Heart left ventricle (tissue), 16 donors: ENCODE results near the gene SIKE1. TPM values are rescaled to one million over a fixed set of nuclear protein-coding genes. Genes with fewer than 3 reads are reported as not detected.

Source experiments
- ATAC-seq, 4 donors: fragments of 200-7000 bp; cut with Tn5 transposase; one replicate each; pipeline ENCODE4 v1.9.1; 2020 to 2022; ENCODE audit warnings: moderate library complexity in 4 of 4, mild to moderate bottlenecking in 3 of 4, moderate number of reproducible peaks in 1 of 4
- DNase-seq, 5 donors: peaks; one replicate each; pipeline ENCODE4 v3.0.0-alpha.2; 2020
- H3K27ac ChIP-seq, 12 donors: fragments of 200-600 bp; sonication (generic) in 4 of 12; one replicate each; pipeline versions ENCODE4 v1.5.0 to v1.8.0; 2016 to 2022; ENCODE audit warnings: mild to moderate bottlenecking in 2 of 12
- H3K27me3 ChIP-seq, 9 donors: fragments of 200-600 bp; sonication (generic) in 2 of 9; one replicate each; pipeline versions ENCODE4 v1.5.1 to v1.8.0; 2016 to 2022; ENCODE audit warnings: mild to moderate bottlenecking in 3 of 9
- H3K36me3 ChIP-seq, 9 donors: fragments of 200-600 bp; sonication (generic) in 2 of 9; one replicate each; pipeline versions ENCODE4 v1.5.0 to v1.8.0; 2018 to 2022; ENCODE audit warnings: mild to moderate bottlenecking in 2 of 9
- H3K4me1 ChIP-seq, 12 donors: fragments of 200-600 bp; sonication (generic) in 4 of 12; one replicate each; pipeline versions ENCODE4 v1.5.0 to v1.8.0; 2016 to 2022; ENCODE audit warnings: mild to moderate bottlenecking in 3 of 12
- H3K4me3 ChIP-seq, 12 donors: fragments of 200-600 bp; sonication (generic) in 4 of 12; one replicate each; pipeline versions ENCODE4 v1.5.0 to v1.8.0; 2017 to 2022; ENCODE audit warnings: mild to moderate bottlenecking in 9 of 12, moderate library complexity in 4 of 12
- H3K9me3 ChIP-seq, 12 donors: fragments of 200-600 bp; sonication (generic) in 4 of 12; one replicate each; pipeline versions ENCODE4 v1.5.0 to v1.8.0; 2016 to 2022; ENCODE audit warnings: mild to moderate bottlenecking in 1 of 12
- CTCF ChIP-seq, 12 donors: fragments of 200-600 bp; sonication (generic) in 4 of 12; IDR thresholded peaks; one replicate each; pipeline versions ENCODE4 v1.5.0 to v1.8.0; 2018 to 2022; ENCODE audit warnings: antibody characterized with exemption in 12 of 12, mild to moderate bottlenecking in 5 of 12
- POLR2A ChIP-seq, 2 donors: fragments of 450-650 bp; IDR thresholded peaks; one replicate each; pipeline ENCODE4 v1.6.1; 2017; ENCODE audit warnings: antibody characterized with exemption in 2 of 2, mild to moderate bottlenecking in 2 of 2, moderate library complexity in 2 of 2
- WGBS, 4 donors: extraction: QIAGEN DNeasy Blood & Tissue Kit in 2 of 4; methylation state at CpG; one replicate each; pipeline versions ENCODE4 v1.1.5 to v1.1.7; 2013 to 2018; 5-methylcytosine and 5-hydroxymethylcytosine counted together
- intact Hi-C, 10 donors: fragments of 100-400 bp; cut with DNase I; formaldehyde crosslinking; loops; one replicate each; pipeline versions ENCODE4 v1.11.1 to v1.14.2; 2022
- polyA plus RNA-seq, 2 donors: library from polyadenylated mRNA; stranded (reverse); fragments of 200-250 nt; gene quantifications; one replicate each; pipeline ENCODE4 v1.2.3, GENCODE V29; 2013
- total RNA-seq, 9 donors: library from RNA; depleted of rRNA in 2 of 9; stranded (reverse); fragments of >200 nt in 2 of 9; fragmentation: NEBNext Ultra II Directional in 3 of 9; extraction: Animal tissue kit (Norgen Biotek cat#: 25700) in 3 of 9; gene quantifications; one replicate each; pipeline versions ENCODE4 v1.1.0 to v1.2.4, GENCODE V29; 2016 to 2023
- donor health status: ischemic (EF 13 %, LVEDD 7.1; RV severe dilation, severe dysfunction).
- donor health status: healthy with polysubstance abuse.
- donor health status: DM: no; HTN: yes; CAD: no.
- donor health status: DM: no; HTN: no; CAD: no.
- donor health status: ischemic (EF 25% LVEDD 6.9; RV normal size, moderate dysfunction).
- donor health status: ischemic (EF 25% LVEDD 5.7; RV mildly dilated, moderate dysfunction).
- donor health status: healthy.
- donor health status: DM: yes; HTN: yes; CAD: no.
- donor health status: ischemic (EF 35%, LVEDD 5.7; RV mildly dilated, moderate dysfunction).
- donor health status: nonischemic (EF 11% LVEDD 7.7; RV severe dilation, severe dysfunction).
- donor health status: DM: yes; HTN: yes; CAD: no.
- donor health status: PGD.
- donor health status: ischemic (EF 29% LVEDD 5.4; RV normal size, mild dysfunction).
- donor health status: nonischemic (EF 23%, LVEDD 6.1; RV moderate dilation, normal function).

The SIKE1 gene
- total and polyA plus RNA-seq, 11 donors, result 20.4 to 41.7 (median 29.0) TPM

- TF ChIP-seq CTCF (IDR thresholded peaks at IDR 0.05), result no peak
- TF ChIP-seq POLR2A (IDR thresholded peaks at IDR 0.05), result no peak
- H3K4me1 ChIP-seq, result peaks cover 0 to 28% (median 15%) of the 10 kb centered on the region in 12 donors
- H3K36me3 ChIP-seq, result peaks cover 0 to 85% (median 82%) of the 10 kb centered on the region in 9 donors
- no peak overlapping the region for H3K27ac ChIP-seq
- no peak for ATAC-seq
- no peaks in the 10 kb centered on the region for H3K9me3 ChIP-seq
- H3K27me3 ChIP-seq, result no peaks in the 10 kb centered on the region
- no peak for DNase-seq
- intact Hi-C loops, result no loop called here
- no peak overlapping the region for H3K4me3 ChIP-seq
- WGBS, 4 donors, result 90 to 97% (median 92%) methylated on average over 4 of the region's 4 CpGs
Measured at GRCh38 chr1:114720492-114720891, 60.0 kb downstream of the SIKE1 start.

Other genes with a start within 250 kb of the SIKE1 start
- 10 to 100 TPM; 28.7 to 41.6 (median 34.4) TPM for gene BCAS2, start 199.1 kb downstream of the SIKE1 start, total RNA-seq
- gene BCAS2, start 199.1 kb downstream of the SIKE1 start, polyA plus RNA-seq, result 10 to 100 TPM; 18.6 to 44.4 TPM
- gene DENND2C, start 110.6 kb downstream of the SIKE1 start, total RNA-seq, result 1 to 10 TPM; 2.1 to 4.1 (median 3.2) TPM
- gene DENND2C, start 110.6 kb downstream of the SIKE1 start, polyA plus RNA-seq, result 1 to 10 TPM; 1.6 to 2.1 TPM
- gene AMPD1, start 85.1 kb downstream of the SIKE1 start, total RNA-seq, result not detected
- gene AMPD1, start 85.1 kb downstream of the SIKE1 start, polyA plus RNA-seq, result not detected
- gene NRAS, start 63.9 kb downstream of the SIKE1 start, total RNA-seq, result 10 to 100 TPM in 5 of 9 donors, 1 to 10 TPM in 4; 7.1 to 25.7 (median 10.2) TPM
- 10 to 100 TPM in 1 of 2 donors, 1 to 10 TPM in 1; 4.2 to 19.1 TPM for gene NRAS, start 63.9 kb downstream of the SIKE1 start, polyA plus RNA-seq
- gene CSDE1, start 22.7 kb downstream of the SIKE1 start, total RNA-seq, result 1,000 to 10,000 TPM in 2 of 9 donors, 100 to 1,000 TPM in 7; 714 to 1,317 (median 905) TPM
- 100 to 1,000 TPM; 177 to 381 TPM for gene CSDE1, start 22.7 kb downstream of the SIKE1 start, polyA plus RNA-seq
- gene SYCP1, start 74.2 kb upstream of the SIKE1 start, total RNA-seq, result not detected
- gene SYCP1, start 74.2 kb upstream of the SIKE1 start, polyA plus RNA-seq, result not detected
- gene TSHB, start 249.1 kb upstream of the SIKE1 start, total RNA-seq, result not detected
- not detected for gene TSHB, start 249.1 kb upstream of the SIKE1 start, polyA plus RNA-seq